BLaER1 (cell line): ENCODE results near the gene MEF2B.

ENCODE experiments used
- H3K27ac ChIP-seq: shearing (Covaris generic); formaldehyde crosslinking; 2 replicates; pipeline ENCODE4 v1.8.1; 2022
- H3K27me3 ChIP-seq: shearing (Covaris generic); formaldehyde crosslinking; 2 replicates; pipeline ENCODE4 v1.8.1; 2022
- H3K36me3 ChIP-seq: shearing (Covaris generic); formaldehyde crosslinking; 2 replicates; pipeline ENCODE4 v1.8.1; 2022
- H3K4me1 ChIP-seq: shearing (Covaris generic); formaldehyde crosslinking; 2 replicates; pipeline ENCODE4 v1.8.1; 2022
- H3K4me2 ChIP-seq: shearing (Covaris generic); formaldehyde crosslinking; 2 replicates; pipeline ENCODE4 v1.8.1; 2022
- H3K4me3 ChIP-seq: shearing (Covaris generic); formaldehyde crosslinking; 2 replicates; pipeline ENCODE4 v1.8.1; 2022
- H3K9ac ChIP-seq: shearing (Covaris generic); formaldehyde crosslinking; 2 replicates; pipeline ENCODE4 v1.8.1; 2022
- H3K9me3 ChIP-seq: shearing (Covaris generic); formaldehyde crosslinking; 2 replicates; pipeline ENCODE4 v1.8.1; 2022
- H4K20me1 ChIP-seq: shearing (Covaris generic); formaldehyde crosslinking; 2 replicates; pipeline ENCODE4 v1.8.1; 2022
- Cebpa-rat ChIP-seq: shearing (Covaris generic); IDR thresholded peaks from 2 replicates; pipeline ENCODE4 v1.8.1; 2022

MEF2B gene

DNA sequence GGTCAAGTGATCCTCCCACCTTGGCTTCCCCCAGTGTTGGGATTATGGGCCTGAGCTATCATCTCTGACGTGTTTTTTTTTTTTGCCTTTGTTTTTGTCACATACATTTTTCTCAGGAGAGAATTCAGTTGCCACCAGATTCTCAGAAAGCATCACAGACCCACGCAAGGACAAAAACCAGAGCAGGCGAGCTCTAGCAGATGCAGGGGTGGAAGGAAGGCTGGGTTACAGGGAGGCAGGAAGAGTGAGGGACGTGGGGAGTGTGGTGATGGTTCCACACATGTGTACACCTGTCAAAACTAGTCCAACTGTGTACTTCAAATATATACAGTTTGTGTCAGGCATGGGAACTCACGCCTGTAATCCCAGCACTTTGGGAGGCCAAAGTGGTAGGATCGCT lies 36.1 kb downstream of the MEF2B start:
- no peaks in the 10 kb centered on the region for H4K20me1 ChIP-seq
- H3K4me1 ChIP-seq, result peaks cover 31% of the 10 kb centered on the region
- H3K4me2 ChIP-seq, result peak overlapping the region; percentile 61
- no peak overlapping the region for H3K4me3 ChIP-seq
- no peak overlapping the region for H3K27ac ChIP-seq
- peaks cover 17% of the 10 kb centered on the region for H3K9me3 ChIP-seq
- H3K27me3 ChIP-seq, result no peaks in the 10 kb centered on the region
- no peak for TF ChIP-seq Cebpa-rat
- H3K36me3 ChIP-seq, result peaks cover 51% of the 10 kb centered on the region
- H3K9ac ChIP-seq, result no peak overlapping the region

GRCh38 chr19:19132912-19133311 lies 37.2 kb downstream of the MEF2B start:
- Histone ChIP-seq H3K36me3 (peaks cover 58% of the 10 kb centered on the region), H3K4me2 (no peak overlapping the region), H3K9me3 (peaks cover 17% of the 10 kb centered on the region), H3K4me1 (peaks cover 31% of the 10 kb centered on the region), H3K27ac (no peak overlapping the region), H3K9ac (no peak overlapping the region), H3K4me3 (no peak overlapping the region), H3K27me3 (no peaks in the 10 kb centered on the region), H4K20me1 (no peaks in the 10 kb centered on the region)
- TF ChIP-seq Cebpa-rat, result no peak

DNA sequence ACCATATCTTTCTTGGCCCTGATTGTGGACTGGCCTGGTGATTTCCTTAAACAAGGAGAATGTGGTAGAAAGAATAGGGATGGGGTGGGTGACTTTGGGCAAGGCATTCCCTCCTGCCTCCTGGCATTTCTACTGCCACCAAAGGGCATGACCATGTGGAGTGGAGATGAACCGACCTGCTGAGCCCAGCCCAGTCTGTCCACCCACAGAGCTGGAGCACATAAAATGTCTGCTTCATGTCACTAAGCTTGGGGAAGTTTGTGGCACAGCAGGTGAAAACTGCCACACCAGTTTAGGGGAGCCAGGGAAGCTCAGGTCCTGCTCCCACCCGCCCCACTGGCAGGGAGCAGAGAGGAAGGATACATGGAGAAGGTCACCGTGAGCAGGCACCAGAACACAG lies 38.1 kb downstream of the MEF2B start:
- peaks cover 23% of the 10 kb centered on the region for H3K4me1 ChIP-seq
- H3K27me3 ChIP-seq, result no peaks in the 10 kb centered on the region
- no peak overlapping the region for H3K27ac ChIP-seq
- H3K4me3 ChIP-seq, result no peak overlapping the region
- H4K20me1 ChIP-seq, result no peaks in the 10 kb centered on the region
- H3K4me2 ChIP-seq, result no peak overlapping the region
- peaks cover 64% of the 10 kb centered on the region for H3K36me3 ChIP-seq
- peaks cover 17% of the 10 kb centered on the region for H3K9me3 ChIP-seq
- no peak overlapping the region for H3K9ac ChIP-seq
- TF ChIP-seq Cebpa-rat, result no peak

DNA sequence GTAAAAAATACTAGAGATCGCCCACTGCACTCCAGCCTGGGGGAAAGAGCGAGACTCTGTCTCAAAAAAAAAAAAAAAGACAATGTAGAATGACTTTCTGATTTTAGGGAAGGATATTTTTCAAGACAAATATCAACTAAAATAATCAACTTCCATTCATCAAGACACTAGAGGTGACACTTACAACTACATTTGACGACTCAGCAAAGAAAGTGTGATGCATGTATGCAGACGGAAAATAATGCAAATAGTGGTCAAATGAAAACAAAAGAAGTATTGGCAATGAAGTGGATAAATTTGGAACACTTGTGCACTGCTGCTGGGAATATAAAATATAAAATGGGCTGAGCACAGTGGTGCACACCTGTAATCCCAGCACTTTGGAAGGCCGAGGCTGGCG lies 44.0 kb downstream of the MEF2B start:
- no peak for TF ChIP-seq Cebpa-rat
- Histone ChIP-seq H3K9me3 (peaks cover 20% of the 10 kb centered on the region), H3K4me3 (no peak overlapping the region), H3K4me1 (no peaks in the 10 kb centered on the region), H3K9ac (no peak overlapping the region), H3K27ac (no peak overlapping the region), H3K27me3 (no peaks in the 10 kb centered on the region), H3K4me2 (no peak overlapping the region), H3K36me3 (peaks cover 80% of the 10 kb centered on the region), H4K20me1 (no peaks in the 10 kb centered on the region)

DNA sequence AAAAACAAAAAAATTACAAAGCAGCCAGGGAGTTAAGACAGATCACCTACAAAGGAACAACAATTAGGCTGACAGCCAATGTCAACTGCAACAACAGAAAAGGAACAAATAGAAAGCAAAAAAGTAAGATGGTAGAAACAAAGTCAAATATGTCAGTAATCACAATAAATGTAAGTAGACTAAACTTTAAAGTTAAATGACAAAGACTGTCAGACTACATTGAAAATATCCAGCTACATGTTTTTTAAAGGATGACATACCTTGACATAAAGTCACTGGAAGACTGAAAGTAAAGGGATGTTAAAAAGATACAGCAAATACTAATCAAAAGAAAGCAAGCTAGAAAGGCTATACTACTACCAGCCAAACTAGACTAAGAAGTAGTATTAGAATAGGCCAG lies 46.7 kb downstream of the MEF2B start:
- Histone ChIP-seq H3K4me3 (no peak overlapping the region), H3K4me1 (no peaks in the 10 kb centered on the region), H3K27ac (no peak overlapping the region), H3K9me3 (peaks cover 20% of the 10 kb centered on the region), H3K9ac (no peak overlapping the region), H3K4me2 (no peak overlapping the region), H4K20me1 (no peaks in the 10 kb centered on the region), H3K27me3 (no peaks in the 10 kb centered on the region), H3K36me3 (peaks cover 80% of the 10 kb centered on the region)
- TF ChIP-seq Cebpa-rat, result no peak

- no peak overlapping the region for H3K4me2 ChIP-seq
- H3K27ac ChIP-seq, result no peak overlapping the region
- H3K4me1 ChIP-seq, result no peaks in the 10 kb centered on the region
- H3K9me3 ChIP-seq, result peaks cover 20% of the 10 kb centered on the region
- TF ChIP-seq Cebpa-rat, result no peak
- H4K20me1 ChIP-seq, result no peaks in the 10 kb centered on the region
- peaks cover 83% of the 10 kb centered on the region for H3K36me3 ChIP-seq
- H3K27me3 ChIP-seq, result no peaks in the 10 kb centered on the region
- no peak overlapping the region for H3K9ac ChIP-seq
- H3K4me3 ChIP-seq, result no peak overlapping the region
These were observed 47.2 kb downstream of the MEF2B start for GRCh38 chr19:19122902-19123301.

- Histone ChIP-seq H4K20me1 (no peaks in the 10 kb centered on the region), H3K4me3 (no peak overlapping the region), H3K4me2 (no peak overlapping the region), H3K27ac (no peak overlapping the region), H3K36me3 (peaks cover 86% of the 10 kb centered on the region), H3K27me3 (no peaks in the 10 kb centered on the region), H3K9ac (no peak overlapping the region), H3K9me3 (peaks cover 20% of the 10 kb centered on the region), H3K4me1 (no peaks in the 10 kb centered on the region)
- no peak for TF ChIP-seq Cebpa-rat
These were observed 48.7 kb downstream of the MEF2B start for GRCh38 chr19:19121371-19121770.

DNA sequence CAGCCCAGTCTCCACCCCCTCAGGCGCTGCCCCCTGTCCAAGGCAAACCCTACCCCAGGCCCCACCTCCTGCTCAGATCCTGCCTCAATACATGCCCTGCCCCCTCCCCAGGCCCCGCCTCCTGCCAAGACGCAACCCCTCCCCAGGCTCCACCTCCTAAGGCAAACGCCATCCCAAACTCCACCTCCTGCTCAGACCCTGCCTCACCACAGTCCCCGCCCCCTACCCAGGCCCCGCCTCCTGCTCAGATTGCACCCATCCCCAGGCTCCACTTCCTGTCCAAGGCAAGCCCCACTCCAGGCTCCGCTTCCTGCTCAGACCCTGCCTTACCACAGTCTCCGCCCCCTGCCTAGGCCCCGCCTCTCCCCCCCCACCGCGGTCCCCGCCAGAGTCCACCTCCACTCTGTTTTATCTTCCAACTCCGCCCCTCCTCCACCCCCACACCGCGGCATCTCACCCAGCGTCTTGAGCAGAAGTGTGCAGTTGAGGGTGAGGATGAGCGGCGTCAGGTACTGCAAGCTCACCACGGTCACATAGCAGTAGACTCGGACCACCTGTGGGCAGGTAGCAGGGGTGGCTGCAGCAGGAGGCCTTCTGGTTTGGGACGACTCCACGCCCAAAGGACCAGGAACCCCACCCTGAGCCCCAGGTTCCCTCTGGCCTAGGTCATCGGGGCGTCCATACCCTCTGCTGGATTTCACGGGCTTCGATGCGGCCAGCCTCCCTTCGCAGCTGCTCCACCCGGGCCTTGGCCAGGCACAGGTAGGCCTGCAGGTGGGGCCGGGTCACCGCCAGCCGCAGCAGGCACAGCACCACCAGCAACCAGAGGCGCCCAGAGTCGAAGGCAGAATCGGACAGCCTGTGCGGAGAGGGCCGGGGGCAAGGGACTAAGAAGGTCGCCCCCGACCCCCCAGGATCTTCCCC lies 49.5 kb downstream of the MEF2B start:
- no peak overlapping the region for H3K4me3 ChIP-seq
- no peaks in the 10 kb centered on the region for H4K20me1 ChIP-seq
- H3K4me1 ChIP-seq, result no peaks in the 10 kb centered on the region
- peaks cover 20% of the 10 kb centered on the region for H3K9me3 ChIP-seq
- no peak overlapping the region for H3K4me2 ChIP-seq
- H3K36me3 ChIP-seq, result peaks cover 86% of the 10 kb centered on the region
- no peak overlapping the region for H3K9ac ChIP-seq
- no peaks in the 10 kb centered on the region for H3K27me3 ChIP-seq
- TF ChIP-seq Cebpa-rat, result no peak
- H3K27ac ChIP-seq, result no peak overlapping the region

DNA sequence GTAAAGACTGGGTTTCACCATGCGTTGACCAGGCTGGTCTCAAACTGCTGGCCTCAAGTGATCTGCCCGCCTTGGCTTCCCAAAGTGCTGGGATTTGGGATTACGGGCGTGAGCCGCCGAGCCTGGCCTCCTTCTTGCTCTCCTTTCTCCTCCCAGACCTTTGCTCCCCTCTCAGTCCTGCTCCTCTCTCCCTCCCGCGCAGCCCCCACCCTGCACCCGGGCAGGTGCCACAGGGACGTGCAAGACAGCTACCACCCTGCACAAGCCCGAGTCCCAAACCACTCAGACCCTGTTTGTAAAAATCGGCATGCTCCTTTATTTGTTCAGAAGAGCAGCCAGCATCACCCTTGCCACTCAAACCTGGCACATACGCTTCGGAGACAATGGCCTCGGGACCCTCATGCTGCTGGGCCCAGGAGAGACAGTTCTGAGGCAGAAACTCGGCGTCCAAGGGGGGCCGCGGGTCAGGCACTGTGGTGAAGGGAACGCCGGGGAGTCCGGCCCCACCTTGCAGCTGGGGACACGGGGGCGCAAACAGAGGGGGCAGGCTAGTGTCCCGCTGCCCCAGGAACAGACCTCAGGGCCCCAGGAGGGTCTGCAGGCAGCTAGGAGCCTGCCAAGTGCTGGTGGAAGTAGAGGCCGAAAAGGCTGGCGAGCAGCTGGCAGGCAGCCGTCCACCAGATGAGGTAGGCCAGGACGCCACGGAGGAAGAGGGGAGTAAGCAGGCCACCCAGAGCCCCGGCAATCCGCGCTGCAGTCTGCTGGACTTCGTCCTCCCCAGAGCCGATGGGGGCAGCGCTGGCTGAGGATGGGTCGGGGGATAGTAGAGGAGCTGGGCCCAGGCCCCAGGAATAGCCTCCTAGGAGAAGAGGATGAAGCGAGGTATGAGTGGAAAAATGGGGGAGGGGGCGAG lies 50.5 kb downstream of the MEF2B start:
- Histone ChIP-seq H3K36me3 (peaks cover 81% of the 10 kb centered on the region), H3K4me1 (no peaks in the 10 kb centered on the region), H4K20me1 (no peaks in the 10 kb centered on the region), H3K9ac (no peak overlapping the region), H3K4me3 (no peak overlapping the region), H3K4me2 (no peak overlapping the region), H3K27me3 (no peaks in the 10 kb centered on the region), H3K9me3 (peaks cover 17% of the 10 kb centered on the region), H3K27ac (no peak overlapping the region)
- no peak for TF ChIP-seq Cebpa-rat

GRCh38 chr19:19115954-19116353 lies 54.1 kb downstream of the MEF2B start:
- H3K4me3 ChIP-seq, result no peak overlapping the region

More at GRCh38 chr19:19115954-19116353, 54.1 kb downstream of the MEF2B start:
- Histone ChIP-seq H4K20me1 (peaks cover 17% of the 10 kb centered on the region), H3K27ac (no peak overlapping the region), H3K9me3 (no peaks in the 10 kb centered on the region), H3K4me1 (peaks cover 32% of the 10 kb centered on the region), H3K27me3 (no peaks in the 10 kb centered on the region), H3K4me2 (no peak overlapping the region), H3K9ac (no peak overlapping the region), H3K36me3 (peaks cover 49% of the 10 kb centered on the region)
- no peak for TF ChIP-seq Cebpa-rat
